Subcutaneous abdominal adipose tissue (tissue), 5 donors: ENCODE measurements around the gene BCAM.

Experiments
- H3K27ac ChIP-seq: one replicate; pipeline ENCODE4 v1.7.0; 2013; ENCODE audit warnings: low read depth, mild to moderate bottlenecking, inconsistent platforms, low read length, moderate library complexity
- H3K27me3 ChIP-seq, 5 donors: one replicate each; pipeline ENCODE4 v1.7.0; 2013; ENCODE audit warnings: low read length in 5 of 5, inconsistent platforms in 1 of 5; ENCODE audit not compliant: control insufficient read depth in 5 of 5, insufficient read depth in 4 of 5
- H3K36me3 ChIP-seq, 5 donors: one replicate each; pipeline ENCODE4 v1.7.0; 2013; ENCODE audit warnings: low read length in 5 of 5; ENCODE audit not compliant: control insufficient read depth in 5 of 5, insufficient read depth in 5 of 5
- H3K4me1 ChIP-seq, 5 donors: one replicate each; pipeline ENCODE4 v1.7.0; 2013; ENCODE audit warnings: low read length in 5 of 5, mild to moderate bottlenecking in 3 of 5, moderate library complexity in 1 of 5; ENCODE audit not compliant: control insufficient read depth in 5 of 5, insufficient read depth in 5 of 5
- H3K4me3 ChIP-seq, 5 donors: one replicate each; pipeline ENCODE4 v1.7.0; 2013; ENCODE audit warnings: low read length in 5 of 5, low read depth in 1 of 5
- H3K9ac ChIP-seq, 5 donors: one replicate each; pipeline ENCODE4 v1.7.0; 2013; ENCODE audit warnings: low read length in 5 of 5, mild to moderate bottlenecking in 4 of 5, moderate library complexity in 3 of 5
- H3K9me3 ChIP-seq, 5 donors: one replicate each; pipeline ENCODE4 v1.7.0; 2013; ENCODE audit warnings: low read length in 5 of 5; ENCODE audit not compliant: control insufficient read depth in 5 of 5
- donor health status: healthy.
- donor health status: healthy.
- donor health status: healthy.
- donor health status: healthy.
- donor health status: healthy.

BCAM gene

GRCh38 chr19:44863990-44864389 lies 55.1 kb downstream of the BCAM start:
- Histone ChIP-seq H3K4me3 (no peak overlapping the region), H3K4me1 (peaks cover 0 to 32% (median 0%) of the 10 kb centered on the region in 5 donors), H3K9ac (no peak overlapping the region), H3K36me3 (peaks cover 0 to 26% (median 17%) of the 10 kb centered on the region in 5 donors), H3K27ac (no peak overlapping the region), H3K9me3 (no peaks in the 10 kb centered on the region), H3K27me3 (no peaks in the 10 kb centered on the region)

- H3K4me1 ChIP-seq = peaks cover 2 to 34% (median 8%) of the 10 kb centered on the region in 5 donors
- H3K4me3 ChIP-seq = no peak overlapping the region
- H3K9ac ChIP-seq = no peak overlapping the region
- H3K9me3 ChIP-seq = no peaks in the 10 kb centered on the region
- H3K27me3 ChIP-seq = no peaks in the 10 kb centered on the region
- peaks cover 0 to 26% (median 14%) of the 10 kb centered on the region in 5 donors for H3K36me3 ChIP-seq
- H3K27ac ChIP-seq = peak overlapping the region; percentile 44
Measured at GRCh38 chr19:44865196-44865767, 56.4 kb downstream of the BCAM start.

GRCh38 chr19:44866664-44867063 lies 57.8 kb downstream of the BCAM start:
- Histone ChIP-seq H3K9me3 (no peaks in the 10 kb centered on the region), H3K9ac (no peak overlapping the region), H3K27ac (peak overlapping the region; percentile 44), H3K27me3 (no peaks in the 10 kb centered on the region), H3K4me3 (no peak overlapping the region), H3K4me1 (peaks cover 2 to 39% (median 10%) of the 10 kb centered on the region in 5 donors), H3K36me3 (peaks cover 0 to 29% (median 18%) of the 10 kb centered on the region in 5 donors)

- H3K9ac ChIP-seq = no peak overlapping the region
- H3K27ac ChIP-seq = peak overlapping the region; percentile 58
- peaks cover 2 to 47% (median 13%) of the 10 kb centered on the region in 5 donors for H3K4me1 ChIP-seq
- peaks cover 3 to 38% (median 27%) of the 10 kb centered on the region in 5 donors for H3K36me3 ChIP-seq
- no peaks in the 10 kb centered on the region for H3K9me3 ChIP-seq
- no peak overlapping the region for H3K4me3 ChIP-seq
- H3K27me3 ChIP-seq = no peaks in the 10 kb centered on the region
Measured at GRCh38 chr19:44867578-44867977, 58.7 kb downstream of the BCAM start.

- peaks cover 2 to 58% (median 16%) of the 10 kb centered on the region in 5 donors for H3K4me1 ChIP-seq
- peaks cover 3 to 59% (median 47%) of the 10 kb centered on the region in 5 donors for H3K36me3 ChIP-seq
- no peak overlapping the region for H3K4me3 ChIP-seq
- no peaks in the 10 kb centered on the region for H3K9me3 ChIP-seq
- H3K9ac ChIP-seq = peak overlapping the region in 3 of 5 donors; percentile 19 to 48 (median 34)
- H3K27me3 ChIP-seq = no peaks in the 10 kb centered on the region
- peak overlapping the region; percentile 76 for H3K27ac ChIP-seq
Measured at GRCh38 chr19:44869733-44870470, 61.0 kb downstream of the BCAM start.
